NCI-H2171 treated with DMSO at 0.1 percent for 48 hours (cell line): ENCODE measurements around the gene RGS9.

Experiments
- DNase-seq: peaks from one replicate; lab custom pipeline; 2025; lab: John Stamatoyannopoulos, UW

RGS9 gene

GRCh38 chr17:65219124-65219523 is 82.0 kb downstream of the RGS9 start:
- DNase-seq: peak; percentile 3

- no peak for DNase-seq
Measured at GRCh38 chr17:65219707-65220106, 82.5 kb downstream of the RGS9 start.

- DNase-seq: peak; percentile 36
Measured at GRCh38 chr17:65220732-65221131, 83.6 kb downstream of the RGS9 start.

GRCh38 chr17:65222214-65222738 is 85.1 kb downstream of the RGS9 start:
- DNase-seq: no peak

- DNase-seq: no peak
Measured at GRCh38 chr17:65225061-65225460, 87.9 kb downstream of the RGS9 start.

GRCh38 chr17:65226227-65226626 is 89.1 kb downstream of the RGS9 start:
- no peak for DNase-seq

GRCh38 chr17:65227637-65228036 is 90.5 kb downstream of the RGS9 start:
- no peak for DNase-seq

- no peak for DNase-seq
Measured at GRCh38 chr17:65228287-65228686, 91.1 kb downstream of the RGS9 start.

- no peak for DNase-seq
Measured at GRCh38 chr17:65228734-65229620, 91.8 kb downstream of the RGS9 start.

GRCh38 chr17:65229621-65229995 is 92.4 kb downstream of the RGS9 start:
- DNase-seq: no peak

GRCh38 chr17:65230040-65230439 is 92.9 kb downstream of the RGS9 start:
- no peak for DNase-seq

- DNase-seq: peak; percentile 4
Measured at GRCh38 chr17:65231086-65231485, 93.9 kb downstream of the RGS9 start.

GRCh38 chr17:65231662-65232335 is 94.6 kb downstream of the RGS9 start:
- peak; percentile 66 for DNase-seq

- DNase-seq: no peak
Measured at GRCh38 chr17:65235284-65235683, 98.1 kb downstream of the RGS9 start.

- DNase-seq: no peak
Measured at GRCh38 chr17:65236321-65236720, 99.2 kb downstream of the RGS9 start.

- peak; percentile 4 for DNase-seq
Measured at GRCh38 chr17:65243838-65244625, 106.9 kb downstream of the RGS9 start.

GRCh38 chr17:65246252-65246651 is 109.1 kb downstream of the RGS9 start:
- DNase-seq: no peak

GRCh38 chr17:65249774-65250173 is 112.6 kb downstream of the RGS9 start:
- DNase-seq: no peak

- DNase-seq: no peak
Measured at GRCh38 chr17:65254166-65254565, 117.0 kb downstream of the RGS9 start.

- DNase-seq: no peak
Measured at GRCh38 chr17:65259281-65259680, 122.1 kb downstream of the RGS9 start.

- no peak for DNase-seq
Measured at GRCh38 chr17:65259696-65260485, 122.7 kb downstream of the RGS9 start.

- no peak for DNase-seq
Measured at GRCh38 chr17:65260626-65261025, 123.5 kb downstream of the RGS9 start.
